ENCODE measurements around the gene LPAR1. TPM values are rescaled to one million over a fixed set of nuclear protein-coding genes. Genes with fewer than 3 reads are reported as not detected.
"Not testable (repeated sequence)": the region's sequence is repeated elsewhere in the genome, so short reads cannot be mapped to it uniquely, and the experiment has no call there.

The LPAR1 gene
- total RNA-seq, 8 experiments from 2014 or later = 0.69 to 128 (median 8.0) TPM

GRCh38 chr9:110828264-110828663 lies 210.0 kb downstream of the LPAR1 start:
- ATAC-seq (replicated peaks in 6 of 8) = peak in 2 of 8 experiments; percentile 41 to 59
- Histone ChIP-seq H3K27ac (no peak overlapping the region), H3K4me1 (replicated peaks in 1 of 2) (no peaks in the 10 kb centered on the region), H3K4me3 (no peak overlapping the region)
- in situ Hi-C loops (cut with MboI; ENCODE audit: low pct_unique_long_range_greater_than_20kb in 2 of 9, low sequenced_read_pairs in 9 of 9, unreplicated experiment in 9 of 9) = no loop called here
- 14 to 100% (median 80%) methylated on average over 1 to 3 of the region's 3 CpGs; no CpG with 5 or more reads in 2 of the 10 experiments for WGBS, 10 experiments

GRCh38 chr9:110826400-110826799 lies 211.9 kb downstream of the LPAR1 start:
- H3K4me3 ChIP-seq; ATAC-seq (replicated peaks in 6 of 8); H3K4me1 ChIP-seq (replicated peaks in 1 of 2); in situ Hi-C loops (cut with MboI; ENCODE audit: low pct_unique_long_range_greater_than_20kb in 2 of 9, low sequenced_read_pairs in 9 of 9, unreplicated experiment in 9 of 9); H3K27ac ChIP-seq: not testable (repeated sequence)
- WGBS, 10 experiments = 15 to 100% (median 48%) methylated on average over 2 of the region's 9 CpGs; no CpG with 5 or more reads in 7 of the 10 experiments

GRCh38 chr9:110825950-110826349 lies 212.3 kb downstream of the LPAR1 start:
- H3K4me3 ChIP-seq = no peak overlapping the region
- ATAC-seq (replicated peaks in 6 of 8) = no peak
- no peaks in the 10 kb centered on the region for H3K4me1 ChIP-seq (replicated peaks in 1 of 2)
- 60 to 100% (median 78%) methylated on average over 1 to 2 of the region's 2 CpGs; no CpG with 5 or more reads in 2 of the 10 experiments for WGBS, 10 experiments
- in situ Hi-C loops (cut with MboI; ENCODE audit: low pct_unique_long_range_greater_than_20kb in 2 of 9, low sequenced_read_pairs in 9 of 9, unreplicated experiment in 9 of 9) = no loop called here
- H3K27ac ChIP-seq = no peak overlapping the region

- H3K27ac ChIP-seq; H3K4me1 ChIP-seq (replicated peaks in 1 of 2); in situ Hi-C loops (cut with MboI; ENCODE audit: low pct_unique_long_range_greater_than_20kb in 2 of 9, low sequenced_read_pairs in 9 of 9, unreplicated experiment in 9 of 9); H3K4me3 ChIP-seq; ATAC-seq (replicated peaks in 6 of 8): not testable (repeated sequence)
Measured at GRCh38 chr9:110825129-110825528, 213.1 kb downstream of the LPAR1 start.

Data from motor neuron (in vitro differentiated cells).